Measurements from ENCODE around the gene RPS6KA5.

- TF ChIP-seq POLR2A (IDR thresholded peaks at IDR 0.05) = no peak
- TF ChIP-seq CTCF (IDR thresholded peaks at IDR 0.05) = no peak
Observed at GRCh38 chr14:90827919-90828610, 232.4 kb downstream of the RPS6KA5 start.
